K562 (cell line): ENCODE measurements around the gene WDR20. TPM values are rescaled to one million over a fixed set of nuclear protein-coding genes. Genes with fewer than 3 reads are reported as not detected.

Experiments
- BCOR ChIP-seq: fragments of 450-650 bp; IDR thresholded peaks from 2 replicates; pipeline ENCODE4 v1.6.1; 2016
- DNMT1 ChIP-seq: fragments of 450-650 bp; IDR thresholded peaks from 2 replicates; pipeline ENCODE4 v1.6.1; 2016; ENCODE audit warnings: antibody characterized with exemption, mild to moderate bottlenecking
- EGR1 ChIP-seq: fragments of 450-650 bp; conservative IDR thresholded peaks from 2 replicates; pipeline ENCODE4 v1.6.1; 2017; ENCODE audit warnings: mild to moderate bottlenecking
- ELF4 ChIP-seq: fragments of 450-650 bp; formaldehyde crosslinking; IDR thresholded peaks from 2 replicates; pipeline ENCODE4 v1.4.0; 2022; ENCODE audit warnings: missing genetic modification characterization
- HCFC1 ChIP-seq: IDR thresholded peaks from 2 replicates; pipeline ENCODE4 v1.6.1; 2012; ENCODE audit warnings: low read depth, low read length, improper control_type of control experiment
- MTF1 ChIP-seq: fragments of 250-450 bp; sonication (Bioruptor Pico); IDR thresholded peaks from 2 replicates; pipeline ENCODE4 v1.9.0; 2021; ENCODE audit warnings: moderate library complexity, mild to moderate bottlenecking, inconsistent platforms, borderline replicate concordance
- RBM25 ChIP-seq: fragments of 200-400 bp; formaldehyde crosslinking; IDR thresholded peaks from 2 replicates; pipeline ENCODE4 v1.6.1; 2018; ENCODE audit warnings: low read length, low read depth, moderate library complexity; ENCODE audit not compliant: severe bottlenecking
- RNF2 ChIP-seq: sonication (generic); IDR thresholded peaks from 2 replicates; pipeline ENCODE4 v1.6.1; 2016
- TAF15 ChIP-seq: fragments of 200-400 bp; formaldehyde crosslinking; IDR thresholded peaks from 2 replicates; pipeline ENCODE4 v1.6.1; 2017; ENCODE audit warnings: mild to moderate bottlenecking, low read depth, low read length, moderate library complexity
- ZFP36 ChIP-seq: fragments of 150-350 bp; IDR thresholded peaks from 2 replicates; pipeline ENCODE4 v1.6.1; 2018; ENCODE audit warnings: low read length, low read depth; ENCODE audit not compliant: partially characterized antibody
- ZNF121 ChIP-seq: sonication (generic); formaldehyde crosslinking; conservative IDR thresholded peaks from 2 replicates; pipeline ENCODE4 v1.8.0; 2022; ENCODE audit warnings: missing genetic modification reagents
- ZNF316 ChIP-seq: fragments of 450-650 bp; IDR thresholded peaks from 2 replicates; pipeline ENCODE4 v1.6.1; 2016
- ZNF408 ChIP-seq: fragments of 250-450 bp; sonication (Bioruptor Pico); IDR thresholded peaks from 2 replicates; pipeline ENCODE4 v1.4.0; 2020; ENCODE audit warnings: low read depth, mild to moderate bottlenecking, moderate library complexity
- ZNF507 ChIP-seq: conservative IDR thresholded peaks from 2 replicates; pipeline ENCODE4 v1.6.1; 2017; ENCODE audit warnings: missing genetic modification characterization, missing compliant biosample characterization
- ZNF75A ChIP-seq: fragments of 450-650 bp; formaldehyde crosslinking; IDR thresholded peaks from 2 replicates; pipeline ENCODE4 v1.4.0; 2020; ENCODE audit warnings: mild to moderate bottlenecking
- polyA plus RNA-seq, 8 experiments: library from polyadenylated mRNA; depleted of rRNA in 4 of 8; stranded (reverse) in 5 of 8; unstranded in 3 of 8; fragments of >200 nt; fragmentation: Nextera tagmentation in 2 of 8; fragmentation: Illumina TruSeq in 1 of 8; extraction: Ambion mirVana in 2 of 8; extraction: Trizol in 1 of 8; gene quantifications; 2 replicates each; pipeline versions ENCODE4 v1.2.1 to v1.2.3, GENCODE V29; 2011 to 2014; ENCODE audit warnings: inconsistent platforms in 1 of 8, missing spikeins in 1 of 8
- total RNA-seq, 7 experiments: library from RNA; depleted of rRNA in 6 of 7; stranded (reverse); fragments of >200 nt in 6 of 7; fragmentation: Illumina TruSeq in 2 of 7; extraction: Trizol in 2 of 7; gene quantifications; 2 replicates each; pipeline versions ENCODE4 v1.2.1 to v1.2.3, GENCODE V29; 2011 to 2021; ENCODE audit warnings: low replicate concordance in 1 of 7
- TF ChIP-seq, protein P1 (sequence below): sonication (generic); formaldehyde crosslinking; IDR thresholded peaks from 2 replicates; pipeline ENCODE4 v1.8.1; 2022; ENCODE audit warnings: missing genetic modification reagents
- TF ChIP-seq, protein P2 (sequence below): IDR thresholded peaks from 2 replicates; pipeline ENCODE4 v1.6.1; 2012; ENCODE audit warnings: low read depth, low read length, improper control_type of control experiment, borderline replicate concordance
- TF ChIP-seq, protein P3 (sequence below): sonication (generic); formaldehyde crosslinking; IDR thresholded peaks from 2 replicates; pipeline ENCODE4 v1.8.0; 2022; ENCODE audit warnings: mild to moderate bottlenecking, missing genetic modification reagents
- TF ChIP-seq, protein P4 (sequence below), 3 experiments: IDR thresholded peaks in 2 of 3; conservative IDR thresholded peaks in 1 of 3; 2 replicates each; pipeline ENCODE4 v1.5.1; 2011 to 2012; ENCODE audit warnings: low read length in 3 of 3, mild to moderate bottlenecking in 3 of 3, control low read depth in 2 of 3, improper control_type of control experiment in 1 of 3, inconsistent platforms in 1 of 3, low read depth in 1 of 3, mixed read lengths in 1 of 3, moderate library complexity in 1 of 3; ENCODE audit not compliant: insufficient read depth in 2 of 3
- TF ChIP-seq, protein P5 (sequence below): sonication (generic); formaldehyde crosslinking; IDR thresholded peaks from 2 replicates; pipeline ENCODE4 v1.8.0; 2022; ENCODE audit warnings: mild to moderate bottlenecking, missing genetic modification reagents

The WDR20 gene
- total and polyA plus RNA-seq, 9 of the 15 experiments (the other 6 are each of a cell fraction or from before 2014, with no cell fraction given): 7.0 to 15.3 (median 11.8) TPM

DNA sequence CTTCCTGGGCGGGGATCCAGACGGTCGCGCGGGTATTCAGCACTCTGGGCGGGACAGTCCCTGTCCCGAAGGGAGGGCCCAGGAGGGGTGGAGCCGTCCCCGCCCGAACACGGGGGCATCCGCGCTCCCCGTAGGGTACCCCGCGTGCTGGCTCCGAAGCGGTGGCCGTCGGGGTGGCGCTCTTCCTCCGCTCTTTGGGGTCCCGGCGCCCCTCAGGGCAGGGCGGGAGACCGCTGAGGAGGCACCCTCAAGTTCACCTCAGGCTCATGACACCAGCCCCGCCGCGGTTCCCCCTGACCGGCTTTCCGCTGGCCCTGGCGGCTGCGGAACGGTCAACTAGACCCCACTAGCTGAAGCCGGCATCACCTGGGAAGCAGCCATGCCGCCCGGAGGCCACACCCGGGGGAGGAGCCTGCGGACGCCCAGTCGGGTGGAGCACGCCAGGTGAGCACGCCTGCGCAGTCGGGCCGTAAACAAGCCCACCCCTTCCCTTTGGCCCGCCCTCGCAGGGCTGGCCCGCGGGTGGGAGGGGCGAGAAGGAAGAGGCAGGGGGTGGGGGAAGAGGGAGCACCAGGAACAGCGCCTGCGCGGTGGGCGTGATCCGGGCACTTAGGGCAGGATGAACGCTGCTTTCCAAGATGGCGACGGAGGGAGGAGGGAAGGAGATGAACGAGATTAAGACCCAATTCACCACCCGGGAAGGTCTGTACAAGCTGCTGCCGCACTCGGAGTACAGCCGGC is at the start of gene WDR20 (continued):
- TF ChIP-seq RBM25 (no peak), MTF1 (CRISPR knock-in tag) (no peak), ZNF507 (no peak), RNF2 (no peak), ZNF121 (CRISPR knock-in tag) (no peak), ZNF75A (CRISPR knock-in tag) (no peak), HCFC1 (no peak), ZFP36 (no peak), ZNF316 (no peak), TAF15 (no peak), EGR1 (peak; percentile 32), BCOR (no peak), DNMT1 (no peak), ELF4 (CRISPR knock-in tag) (no peak), ZNF408 (CRISPR knock-in tag) (no peak)
- TF ChIP-seq, protein P1, sequence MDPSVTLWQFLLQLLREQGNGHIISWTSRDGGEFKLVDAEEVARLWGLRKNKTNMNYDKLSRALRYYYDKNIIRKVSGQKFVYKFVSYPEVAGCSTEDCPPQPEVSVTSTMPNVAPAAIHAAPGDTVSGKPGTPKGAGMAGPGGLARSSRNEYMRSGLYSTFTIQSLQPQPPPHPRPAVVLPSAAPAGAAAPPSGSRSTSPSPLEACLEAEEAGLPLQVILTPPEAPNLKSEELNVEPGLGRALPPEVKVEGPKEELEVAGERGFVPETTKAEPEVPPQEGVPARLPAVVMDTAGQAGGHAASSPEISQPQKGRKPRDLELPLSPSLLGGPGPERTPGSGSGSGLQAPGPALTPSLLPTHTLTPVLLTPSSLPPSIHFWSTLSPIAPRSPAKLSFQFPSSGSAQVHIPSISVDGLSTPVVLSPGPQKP (CRISPR knock-in tag): no peak
- TF ChIP-seq, protein P2, sequence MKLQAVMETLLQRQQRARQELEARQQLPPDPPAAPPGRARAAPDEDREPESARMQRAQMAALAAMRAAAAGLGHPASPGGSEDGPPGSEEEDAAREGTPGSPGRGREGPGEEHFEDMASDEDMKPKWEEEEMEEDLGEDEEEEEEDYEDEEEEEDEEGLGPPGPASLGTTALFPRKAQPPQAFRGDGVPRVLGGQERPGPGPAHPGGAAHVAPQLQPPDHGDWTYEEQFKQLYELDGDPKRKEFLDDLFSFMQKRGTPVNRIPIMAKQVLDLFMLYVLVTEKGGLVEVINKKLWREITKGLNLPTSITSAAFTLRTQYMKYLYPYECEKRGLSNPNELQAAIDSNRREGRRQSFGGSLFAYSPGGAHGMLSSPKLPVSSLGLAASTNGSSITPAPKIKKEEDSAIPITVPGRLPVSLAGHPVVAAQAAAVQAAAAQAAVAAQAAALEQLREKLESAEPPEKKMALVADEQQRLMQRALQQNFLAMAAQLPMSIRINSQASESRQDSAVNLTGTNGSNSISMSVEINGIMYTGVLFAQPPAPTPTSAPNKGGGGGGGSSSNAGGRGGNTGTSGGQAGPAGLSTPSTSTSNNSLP: no peak
- TF ChIP-seq, protein P3, sequence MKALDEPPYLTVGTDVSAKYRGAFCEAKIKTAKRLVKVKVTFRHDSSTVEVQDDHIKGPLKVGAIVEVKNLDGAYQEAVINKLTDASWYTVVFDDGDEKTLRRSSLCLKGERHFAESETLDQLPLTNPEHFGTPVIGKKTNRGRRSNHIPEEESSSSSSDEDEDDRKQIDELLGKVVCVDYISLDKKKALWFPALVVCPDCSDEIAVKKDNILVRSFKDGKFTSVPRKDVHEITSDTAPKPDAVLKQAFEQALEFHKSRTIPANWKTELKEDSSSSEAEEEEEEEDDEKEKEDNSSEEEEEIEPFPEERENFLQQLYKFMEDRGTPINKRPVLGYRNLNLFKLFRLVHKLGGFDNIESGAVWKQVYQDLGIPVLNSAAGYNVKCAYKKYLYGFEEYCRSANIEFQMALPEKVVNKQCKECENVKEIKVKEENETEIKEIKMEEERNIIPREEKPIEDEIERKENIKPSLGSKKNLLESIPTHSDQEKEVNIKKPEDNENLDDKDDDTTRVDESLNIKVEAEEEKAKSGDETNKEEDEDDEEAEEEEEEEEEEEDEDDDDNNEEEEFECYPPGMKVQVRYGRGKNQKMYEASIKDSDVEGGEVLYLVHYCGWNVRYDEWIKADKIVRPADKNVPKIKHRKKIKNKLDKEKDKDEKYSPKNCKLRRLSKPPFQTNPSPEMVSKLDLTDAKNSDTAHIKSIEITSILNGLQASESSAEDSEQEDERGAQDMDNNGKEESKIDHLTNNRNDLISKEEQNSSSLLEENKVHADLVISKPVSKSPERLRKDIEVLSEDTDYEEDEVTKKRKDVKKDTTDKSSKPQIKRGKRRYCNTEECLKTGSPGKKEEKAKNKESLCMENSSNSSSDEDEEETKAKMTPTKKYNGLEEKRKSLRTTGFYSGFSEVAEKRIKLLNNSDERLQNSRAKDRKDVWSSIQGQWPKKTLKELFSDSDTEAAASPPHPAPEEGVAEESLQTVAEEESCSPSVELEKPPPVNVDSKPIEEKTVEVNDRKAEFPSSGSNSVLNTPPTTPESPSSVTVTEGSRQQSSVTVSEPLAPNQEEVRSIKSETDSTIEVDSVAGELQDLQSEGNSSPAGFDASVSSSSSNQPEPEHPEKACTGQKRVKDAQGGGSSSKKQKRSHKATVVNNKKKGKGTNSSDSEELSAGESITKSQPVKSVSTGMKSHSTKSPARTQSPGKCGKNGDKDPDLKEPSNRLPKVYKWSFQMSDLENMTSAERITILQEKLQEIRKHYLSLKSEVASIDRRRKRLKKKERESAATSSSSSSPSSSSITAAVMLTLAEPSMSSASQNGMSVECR: peak; percentile 87
- TF ChIP-seq, protein P4, sequence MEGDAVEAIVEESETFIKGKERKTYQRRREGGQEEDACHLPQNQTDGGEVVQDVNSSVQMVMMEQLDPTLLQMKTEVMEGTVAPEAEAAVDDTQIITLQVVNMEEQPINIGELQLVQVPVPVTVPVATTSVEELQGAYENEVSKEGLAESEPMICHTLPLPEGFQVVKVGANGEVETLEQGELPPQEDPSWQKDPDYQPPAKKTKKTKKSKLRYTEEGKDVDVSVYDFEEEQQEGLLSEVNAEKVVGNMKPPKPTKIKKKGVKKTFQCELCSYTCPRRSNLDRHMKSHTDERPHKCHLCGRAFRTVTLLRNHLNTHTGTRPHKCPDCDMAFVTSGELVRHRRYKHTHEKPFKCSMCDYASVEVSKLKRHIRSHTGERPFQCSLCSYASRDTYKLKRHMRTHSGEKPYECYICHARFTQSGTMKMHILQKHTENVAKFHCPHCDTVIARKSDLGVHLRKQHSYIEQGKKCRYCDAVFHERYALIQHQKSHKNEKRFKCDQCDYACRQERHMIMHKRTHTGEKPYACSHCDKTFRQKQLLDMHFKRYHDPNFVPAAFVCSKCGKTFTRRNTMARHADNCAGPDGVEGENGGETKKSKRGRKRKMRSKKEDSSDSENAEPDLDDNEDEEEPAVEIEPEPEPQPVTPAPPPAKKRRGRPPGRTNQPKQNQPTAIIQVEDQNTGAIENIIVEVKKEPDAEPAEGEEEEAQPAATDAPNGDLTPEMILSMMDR (IDR thresholded peaks at IDR 0.05 in 2 of 3, conservative IDR thresholded peaks at IDR 0.05 in 1 of 3; ENCODE audit: insufficient read depth in 2 of 3, low read depth in 1 of 3, low read length in 3 of 3): no peak; a peak in 1 of 6 replicates
- TF ChIP-seq, protein P5, sequence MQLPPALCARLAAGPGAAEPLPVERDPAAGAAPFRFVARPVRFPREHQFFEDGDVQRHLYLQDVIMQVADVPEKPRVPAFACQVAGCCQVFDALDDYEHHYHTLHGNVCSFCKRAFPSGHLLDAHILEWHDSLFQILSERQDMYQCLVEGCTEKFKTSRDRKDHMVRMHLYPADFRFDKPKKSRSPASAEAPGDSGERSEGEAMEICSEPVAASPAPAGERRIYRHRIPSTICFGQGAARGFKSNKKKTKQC (CRISPR knock-in tag): no peak; the same call in 1 of the 2 replicates
